Activated naive CD4-positive, alpha-beta T cell treated with anti-CD3 and anti-CD28 coated beads, Interleukin-2, amount 10 ng/mL, durations not matched to agents 7 days and 5 days (primary cell): ENCODE data around the gene MAST1.
"Not testable (repeated sequence)": the region's sequence is repeated elsewhere in the genome, so short reads cannot be mapped to it uniquely, and the experiment has no call there.

Source experiments
- CTCF ChIA-PET: fragments of 350-600 bp; sonication (Branson Sonifier 250); formaldehyde crosslinking; loops from one replicate; lab custom pipeline; 2021; ENCODE audit warnings: antibody characterized with exemption; lab: Charles Lee
- DNase-seq: peaks from one replicate; pipeline ENCODE4 v3.0.0-alpha.2; 2020
- H3K27ac Mint-ChIP-seq: one replicate; pipeline ENCODE4 v1.8.0; 2021; ENCODE audit warnings: mild to moderate bottlenecking, moderate library complexity, mixed read lengths
- H3K27me3 Mint-ChIP-seq: one replicate; pipeline ENCODE4 v1.8.0; 2021; ENCODE audit warnings: mild to moderate bottlenecking, mixed read lengths
- H3K36me3 Mint-ChIP-seq: one replicate; pipeline ENCODE4 v1.8.0; 2021; ENCODE audit warnings: mixed read lengths
- H3K4me1 Mint-ChIP-seq: one replicate; pipeline ENCODE4 v1.8.0; 2021; ENCODE audit warnings: mixed read lengths
- H3K4me3 Mint-ChIP-seq: one replicate; pipeline ENCODE4 v1.8.0; 2021; ENCODE audit warnings: mild to moderate bottlenecking, moderate library complexity, mixed read lengths
- H3K9me3 Mint-ChIP-seq: one replicate; pipeline ENCODE4 v1.8.0; 2021; ENCODE audit warnings: mixed read lengths

The MAST1 gene

GRCh38 chr19:12794971-12795381, 43.3 kb upstream of the MAST1 start:
- Mint-ChIP-seq H3K9me3 (no peaks in the 10 kb centered on the region), H3K27me3 (peaks cover 7% of the 10 kb centered on the region), H3K4me1 (peaks cover 44% of the 10 kb centered on the region), H3K4me3 (peak overlapping the region; percentile 75), H3K36me3 (peaks cover 19% of the 10 kb centered on the region), H3K27ac (peak overlapping the region; percentile 93)
- CTCF ChIA-PET, result interaction anchor here (0.7 to 14.0 kb wide), 6 partner anchors 9 to 80 kb away, joined by 3 to 706 read pairs (median 5); partner anchors contain the start of gene HOOK2
- DNase-seq, result no peak

DNA sequence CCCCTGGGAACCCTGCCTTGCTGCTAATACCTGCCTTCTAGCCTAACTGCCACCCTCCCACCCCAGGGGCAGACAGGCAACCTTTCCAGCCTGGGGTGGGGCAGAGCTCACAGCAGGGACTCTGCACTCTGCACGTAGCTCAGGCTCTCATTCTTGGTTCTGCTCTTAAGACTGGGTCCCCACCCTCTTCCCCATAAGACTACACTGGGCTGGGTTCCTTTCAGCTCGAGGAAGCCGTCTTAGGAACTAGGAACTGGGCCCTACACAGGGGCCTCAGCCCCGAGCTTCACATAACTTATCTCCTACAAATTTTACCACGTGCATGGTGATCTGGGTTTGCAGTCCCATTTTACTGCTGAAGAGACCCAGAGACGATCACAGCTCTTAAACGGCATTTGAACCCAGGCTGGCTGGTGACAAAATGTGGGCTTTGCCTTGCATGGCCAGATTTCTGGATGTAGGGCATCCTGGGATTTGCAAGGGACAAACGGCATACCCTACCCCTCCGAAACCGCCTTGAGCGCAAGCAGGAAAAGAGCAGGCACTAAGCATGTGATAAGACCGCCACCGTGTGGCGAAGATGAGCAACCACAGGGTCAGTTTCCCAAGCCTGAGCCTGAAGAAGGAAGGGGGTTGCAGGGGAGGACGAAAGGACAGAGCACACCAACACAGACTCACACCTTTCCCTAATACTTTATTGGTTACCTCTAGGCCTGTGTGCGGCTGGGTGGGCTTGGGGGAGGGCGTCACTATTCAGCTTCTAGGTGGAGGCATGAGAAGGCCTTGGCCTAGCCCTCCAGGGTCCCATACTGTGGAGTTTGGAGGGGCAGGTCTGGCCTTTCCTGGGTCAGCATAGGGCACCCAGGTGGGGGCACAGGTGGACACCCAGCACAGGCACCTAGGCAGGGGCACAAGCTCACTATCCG, 41.9 kb upstream of the MAST1 start:
- CTCF ChIA-PET, result interaction anchor here (0.6 to 14.0 kb wide), 10 partner anchors 10 to 88 kb away, joined by 3 to 706 read pairs (median 4); partner anchors contain the start of genes HOOK2 and RNASEH2A
- Mint-ChIP-seq H3K9me3 (no peaks in the 10 kb centered on the region), H3K36me3 (peaks cover 19% of the 10 kb centered on the region), H3K4me3 (peak overlapping the region; percentile 59), H3K27ac (peak overlapping the region; percentile 93), H3K27me3 (peaks cover 4% of the 10 kb centered on the region), H3K4me1 (peaks cover 46% of the 10 kb centered on the region)
- peak; percentile 83 for DNase-seq

DNA sequence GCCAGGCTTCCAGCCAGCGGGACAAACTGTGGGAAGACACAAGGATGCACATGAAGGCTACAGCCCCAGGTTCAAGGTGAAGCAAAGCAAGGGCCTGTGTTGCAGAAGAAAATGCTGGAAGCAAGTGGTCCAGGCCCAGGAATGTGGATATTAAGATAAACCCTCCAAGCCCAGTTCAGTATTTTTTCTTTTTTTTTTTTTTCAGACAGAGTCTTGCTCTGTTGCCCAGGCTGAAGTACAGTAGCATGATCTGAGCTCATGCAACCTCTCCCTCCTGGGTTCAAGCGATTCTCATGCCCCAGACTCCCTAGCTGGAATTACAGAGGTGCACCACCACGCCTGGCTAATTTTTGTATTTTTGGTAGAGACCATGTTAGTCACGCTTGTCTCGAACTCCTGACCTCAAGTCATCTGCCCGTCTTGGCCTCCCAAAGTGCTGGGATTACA, 41.2 kb upstream of the MAST1 start:
- Mint-ChIP-seq H3K4me3 (no peak overlapping the region), H3K4me1 (peaks cover 48% of the 10 kb centered on the region), H3K9me3 (no peaks in the 10 kb centered on the region), H3K27me3 (peaks cover 4% of the 10 kb centered on the region), H3K27ac (peak overlapping the region; percentile 37), H3K36me3 (peaks cover 19% of the 10 kb centered on the region)
- no peak for DNase-seq
- CTCF ChIA-PET, result interaction anchor here (3.9 to 14.0 kb wide), 2 partner anchors 28 to 50 kb away, joined by 24 to 706 read pairs; partner anchors contain the start of gene HOOK2

DNA sequence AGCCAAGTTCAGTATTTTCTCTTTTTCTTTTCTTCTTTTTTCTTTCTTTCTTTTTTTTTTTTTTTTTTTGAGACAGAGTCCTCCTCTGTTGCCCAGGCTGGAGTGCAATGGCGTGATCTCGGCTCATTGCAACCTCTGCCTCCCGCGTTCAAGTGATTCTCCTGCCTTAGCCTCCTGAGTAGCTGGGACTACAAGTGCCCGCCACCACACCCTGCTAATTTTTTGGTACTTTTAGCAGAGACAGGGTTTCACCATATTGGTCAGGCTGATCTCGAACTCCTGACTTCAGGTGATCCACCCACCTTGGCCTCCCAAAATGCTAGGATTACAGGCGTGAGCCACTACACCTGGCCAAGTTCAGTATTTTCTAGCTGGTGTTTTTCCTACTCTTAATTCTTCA, 40.7 kb upstream of the MAST1 start:
- CTCF ChIA-PET, result interaction anchor here (3.9 to 14.0 kb wide), 2 partner anchors 28 to 50 kb away, joined by 24 to 706 read pairs; partner anchors contain the start of gene HOOK2
- not testable (repeated sequence) for H3K27me3 Mint-ChIP-seq, H3K9me3 Mint-ChIP-seq, H3K27ac Mint-ChIP-seq, DNase-seq, H3K4me3 Mint-ChIP-seq
- peaks cover 52% of the 10 kb centered on the region for H3K4me1 Mint-ChIP-seq
- peaks cover 16% of the 10 kb centered on the region for H3K36me3 Mint-ChIP-seq

- Mint-ChIP-seq H3K9me3 (no peaks in the 10 kb centered on the region), H3K4me1 (peaks cover 44% of the 10 kb centered on the region), H3K27me3 (peaks cover 4% of the 10 kb centered on the region), H3K36me3 (peaks cover 11% of the 10 kb centered on the region), H3K4me3 (peak overlapping the region; percentile 83), H3K27ac (no peak overlapping the region)
- no peak for DNase-seq
- CTCF ChIA-PET, result interaction anchor here (0.7 to 14.0 kb wide), 5 partner anchors 11 to 48 kb away, joined by 3 to 706 read pairs (median 3); partner anchors contain the start of gene HOOK2
Observed at GRCh38 chr19:12799742-12800465, 38.4 kb upstream of the MAST1 start.

DNA sequence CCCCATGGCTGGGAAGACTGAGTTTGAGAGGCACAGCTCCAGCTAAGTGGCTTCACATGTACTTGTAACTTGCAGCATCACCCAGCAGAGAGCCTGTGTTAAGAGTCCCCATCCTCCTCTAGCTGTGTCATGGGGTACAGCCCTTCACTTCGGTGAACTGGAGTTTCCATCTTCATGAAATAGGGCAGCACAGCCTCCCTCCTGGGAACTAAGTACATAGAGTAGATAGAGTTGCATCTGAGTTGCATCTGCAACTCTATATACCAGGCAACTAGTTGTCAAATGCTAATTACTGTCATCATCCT, 37.9 kb upstream of the MAST1 start:
- H3K9me3 Mint-ChIP-seq, result no peaks in the 10 kb centered on the region
- peaks cover 42% of the 10 kb centered on the region for H3K4me1 Mint-ChIP-seq
- peaks cover 4% of the 10 kb centered on the region for H3K27me3 Mint-ChIP-seq
- DNase-seq, result no peak
- CTCF ChIA-PET, result interaction anchor here (0.7 to 14.0 kb wide), 3 partner anchors 24 to 47 kb away, joined by 3 to 706 read pairs (median 3); partner anchors contain the start of gene HOOK2
- peaks cover 11% of the 10 kb centered on the region for H3K36me3 Mint-ChIP-seq
- peak overlapping the region; percentile 47 for H3K27ac Mint-ChIP-seq
- H3K4me3 Mint-ChIP-seq, result peak overlapping the region; percentile 83

- peaks cover 39% of the 10 kb centered on the region for H3K4me1 Mint-ChIP-seq
- CTCF ChIA-PET, result interaction anchor here (0.7 to 14.0 kb wide), 2 partner anchors 32 to 47 kb away, joined by 3 to 706 read pairs; partner anchors contain the start of gene HOOK2
- H3K27ac Mint-ChIP-seq, result peak overlapping the region; percentile 73
- peak overlapping the region; percentile 83 for H3K4me3 Mint-ChIP-seq
- no peaks in the 10 kb centered on the region for H3K9me3 Mint-ChIP-seq
- H3K36me3 Mint-ChIP-seq, result peaks cover 11% of the 10 kb centered on the region
- H3K27me3 Mint-ChIP-seq, result peaks cover 4% of the 10 kb centered on the region
- DNase-seq, result peak; percentile 40
Observed at GRCh38 chr19:12800923-12801465, 37.3 kb upstream of the MAST1 start.

- peak; percentile 87 for DNase-seq
- H3K36me3 Mint-ChIP-seq, result peaks cover 11% of the 10 kb centered on the region
- CTCF ChIA-PET, result interaction anchor here (1.2 to 14.0 kb wide), 6 partner anchors 15 to 164 kb away, joined by 3 to 706 read pairs (median 4); partner anchors contain the start of genes HOOK2 and RTBDN
- H3K27ac Mint-ChIP-seq, result peak within 1 kb of the TSS; percentile 73
- no peaks in the 10 kb centered on the region for H3K9me3 Mint-ChIP-seq
- H3K4me3 Mint-ChIP-seq, result peak within 1 kb of the TSS; percentile 83
- peaks cover 4% of the 10 kb centered on the region for H3K27me3 Mint-ChIP-seq
- peaks cover 39% of the 10 kb centered on the region for H3K4me1 Mint-ChIP-seq
Observed at GRCh38 chr19:12801466-12802266, 36.6 kb upstream of the MAST1 start, which contains the start of the genes PRDX2 and THSD8. PRDX2 (minus strand) TSS chr19:12801800; CDS start chr19:12801261, 539 bp downstream. THSD8 (plus strand) TSS chr19:12802069; CDS start chr19:12802072, 3 bp downstream.

GRCh38 chr19:12802267-12803106, 35.8 kb upstream of the MAST1 start:
- H3K27ac Mint-ChIP-seq, result peak overlapping the region; percentile 73
- peaks cover 43% of the 10 kb centered on the region for H3K4me1 Mint-ChIP-seq
- CTCF ChIA-PET, result interaction anchor here (0.6 to 14.0 kb wide), 7 partner anchors 11 to 163 kb away, joined by 3 to 706 read pairs (median 4); partner anchors contain the start of genes HOOK2 and RTBDN
- no peaks in the 10 kb centered on the region for H3K9me3 Mint-ChIP-seq
- DNase-seq, result no peak
- H3K36me3 Mint-ChIP-seq, result peaks cover 11% of the 10 kb centered on the region
- peaks cover 4% of the 10 kb centered on the region for H3K27me3 Mint-ChIP-seq
- H3K4me3 Mint-ChIP-seq, result peak overlapping the region; percentile 83

GRCh38 chr19:12804051-12804450, 34.3 kb upstream of the MAST1 start:
- Mint-ChIP-seq H3K27me3 (peaks cover 4% of the 10 kb centered on the region), H3K9me3 (no peaks in the 10 kb centered on the region), H3K27ac (no peak overlapping the region), H3K4me3 (no peak overlapping the region), H3K4me1 (peaks cover 47% of the 10 kb centered on the region), H3K36me3 (peaks cover 13% of the 10 kb centered on the region)
- DNase-seq, result no peak
- CTCF ChIA-PET, result interaction anchor here (14.0 kb wide), 1 partner anchor 35 kb away, joined by 706 read pairs; the partner anchor contains the start of gene HOOK2

GRCh38 chr19:12806242-12807081, 31.9 kb upstream of the MAST1 start, which contains the start of gene RNASEH2A:
RNASEH2A (plus strand) TSS chr19:12806584; CDS start chr19:12806674, 90 bp downstream.
- H3K36me3 Mint-ChIP-seq, result peaks cover 15% of the 10 kb centered on the region
- H3K27ac Mint-ChIP-seq, result peak within 1 kb of the TSS; percentile 88
- DNase-seq, result peak; percentile 92
- peak within 1 kb of the TSS; percentile 94 for H3K4me3 Mint-ChIP-seq
- H3K4me1 Mint-ChIP-seq, result peaks cover 29% of the 10 kb centered on the region
- no peaks in the 10 kb centered on the region for H3K9me3 Mint-ChIP-seq
- H3K27me3 Mint-ChIP-seq, result peaks cover 4% of the 10 kb centered on the region
- CTCF ChIA-PET, result interaction anchor here (0.8 to 1.6 kb wide), 6 partner anchors 10 to 49 kb away, joined by 3 to 4 read pairs (median 3); no protein-coding TSS in a partner anchor
